HepG2 (cell line): ENCODE measurements around the gene GPR42. TPM values are rescaled to one million over a fixed set of nuclear protein-coding genes. Genes with fewer than 3 reads are reported as not detected.

Source experiments
- AKAP8 ChIP-seq: sonication (generic); formaldehyde crosslinking; IDR thresholded peaks from 2 replicates; pipeline ENCODE4 v1.5.1; 2020; ENCODE audit warnings: mild to moderate bottlenecking, missing genetic modification reagents
- ARID2 ChIP-seq: sonication (generic); formaldehyde crosslinking; IDR thresholded peaks from 2 replicates; pipeline ENCODE4 v1.8.1; 2022; ENCODE audit warnings: mild to moderate bottlenecking, missing genetic modification reagents, borderline replicate concordance
- CBFB ChIP-seq: sonication (generic); formaldehyde crosslinking; IDR thresholded peaks from 2 replicates; pipeline ENCODE4 v1.4.0; 2020; ENCODE audit warnings: missing genetic modification reagents
- CENPT ChIP-seq: sonication (generic); formaldehyde crosslinking; IDR thresholded peaks from 2 replicates; pipeline ENCODE4 v1.8.0; 2022; ENCODE audit warnings: low read depth, mild to moderate bottlenecking, moderate library complexity, missing genetic modification reagents
- CSRNP1 ChIP-seq: sonication (generic); formaldehyde crosslinking; IDR thresholded peaks from 2 replicates; pipeline ENCODE4 v1.8.1; 2023; ENCODE audit warnings: mild to moderate bottlenecking, missing genetic modification reagents
- CTCF ChIP-seq: sonication (generic); formaldehyde crosslinking; IDR thresholded peaks from 2 replicates; pipeline ENCODE4 v1.5.0; 2020; ENCODE audit warnings: mild to moderate bottlenecking, missing genetic modification reagents, moderate library complexity
- DMAP1 ChIP-seq: IDR thresholded peaks from 2 replicates; pipeline ENCODE4 v1.6.1; 2016
- EED ChIP-seq: sonication (generic); formaldehyde crosslinking; IDR thresholded peaks from 2 replicates; pipeline ENCODE4 v1.5.0; 2020; ENCODE audit warnings: mild to moderate bottlenecking, missing genetic modification reagents
- FOXC1 ChIP-seq: sonication (generic); formaldehyde crosslinking; IDR thresholded peaks from 2 replicates; pipeline ENCODE4 v1.8.0; 2022; ENCODE audit warnings: mild to moderate bottlenecking, missing genetic modification reagents, borderline replicate concordance
- GABPB1 ChIP-seq: IDR thresholded peaks from 2 replicates; pipeline ENCODE4 v1.6.1; 2016; ENCODE audit warnings: mild to moderate bottlenecking, missing genetic modification reagents, moderate library complexity, missing compliant biosample characterization
- GFI1 ChIP-seq: sonication (generic); formaldehyde crosslinking; IDR thresholded peaks from 2 replicates; pipeline ENCODE4 v1.5.0; 2020; ENCODE audit warnings: missing genetic modification reagents, mild to moderate bottlenecking, borderline replicate concordance
- KDM5A ChIP-seq: fragments of 200-600 bp; sonication (generic); IDR thresholded peaks from 2 replicates; pipeline ENCODE4 v1.7.0; 2018; ENCODE audit warnings: antibody characterized with exemption, mild to moderate bottlenecking, low read length, borderline replicate concordance
- MTA1 ChIP-seq: sonication (generic); formaldehyde crosslinking; IDR thresholded peaks from 2 replicates; pipeline ENCODE4 v1.4.0; 2020; ENCODE audit warnings: missing genetic modification reagents, mild to moderate bottlenecking, borderline replicate concordance
- MTF1 ChIP-seq: sonication (generic); formaldehyde crosslinking; IDR thresholded peaks from 2 replicates; pipeline ENCODE4 v1.5.0; 2020; ENCODE audit warnings: missing genetic modification reagents
- MYC ChIP-seq: sonication (generic); formaldehyde crosslinking; IDR thresholded peaks from 2 replicates; pipeline ENCODE4 v1.9.0; 2021; ENCODE audit warnings: missing genetic modification reagents, borderline replicate concordance
- NFRKB ChIP-seq: fragments of 450-650 bp; IDR thresholded peaks from 2 replicates; pipeline ENCODE4 v1.6.1; 2017
- PATZ1 ChIP-seq: sonication (generic); formaldehyde crosslinking; IDR thresholded peaks from 2 replicates; pipeline ENCODE4 v1.4.0; 2020; ENCODE audit warnings: missing genetic modification reagents
- PAWR ChIP-seq: sonication (generic); formaldehyde crosslinking; IDR thresholded peaks from 2 replicates; pipeline ENCODE4 v1.4.0; 2020; ENCODE audit warnings: missing genetic modification reagents, mild to moderate bottlenecking, borderline replicate concordance
- POGK ChIP-seq: sonication (generic); formaldehyde crosslinking; conservative IDR thresholded peaks from 2 replicates; pipeline ENCODE4 v1.8.0; 2022; ENCODE audit warnings: mild to moderate bottlenecking, moderate library complexity, missing genetic modification reagents
- POGZ ChIP-seq: sonication (generic); formaldehyde crosslinking; IDR thresholded peaks from 2 replicates; pipeline ENCODE4 v1.4.0; 2020; ENCODE audit warnings: mild to moderate bottlenecking, missing genetic modification reagents
- RFXAP ChIP-seq: sonication (generic); formaldehyde crosslinking; IDR thresholded peaks from 2 replicates; pipeline ENCODE4 v1.4.0; 2020; ENCODE audit warnings: missing genetic modification reagents, borderline replicate concordance
- YEATS2 ChIP-seq: sonication (generic); formaldehyde crosslinking; IDR thresholded peaks from 2 replicates; pipeline ENCODE4 v1.4.0; 2020; ENCODE audit warnings: missing genetic modification reagents, borderline replicate concordance
- ZFY ChIP-seq: sonication (generic); formaldehyde crosslinking; IDR thresholded peaks from 2 replicates; pipeline ENCODE4 v1.4.0; 2020; ENCODE audit warnings: missing genetic modification reagents
- ZNF296 ChIP-seq: sonication (generic); formaldehyde crosslinking; conservative IDR thresholded peaks from 2 replicates; pipeline ENCODE4 v1.5.0; 2020; ENCODE audit warnings: mild to moderate bottlenecking, missing genetic modification reagents
- ZNF772 ChIP-seq: sonication (generic); formaldehyde crosslinking; IDR thresholded peaks from 2 replicates; pipeline ENCODE4 v1.5.0; 2020; ENCODE audit warnings: mild to moderate bottlenecking, missing genetic modification reagents
- polyA plus RNA-seq, 8 experiments: library from polyadenylated mRNA; depleted of rRNA in 3 of 8; stranded (reverse) in 7 of 8; unstranded in 1 of 8; fragments of >200 nt; fragmentation: Illumina TruSeq in 4 of 8; extraction: Trizol in 4 of 8; gene quantifications; 2 replicates each; pipeline versions ENCODE4 v1.2.1 to v1.2.3, GENCODE V29; 2011 to 2016; ENCODE audit warnings: low read depth in 4 of 8, missing spikeins in 1 of 8, mixed read lengths in 1 of 8; ENCODE audit not compliant: insufficient read depth in 1 of 8
- total RNA-seq, 5 experiments: library from RNA; depleted of rRNA; stranded (reverse); fragments of >200 nt; fragmentation: Illumina TruSeq; extraction: Trizol; gene quantifications; 2 replicates each; pipeline ENCODE4 v1.2.3, GENCODE V29; 2016; ENCODE audit warnings: low read depth in 1 of 5

The GPR42 gene
- total and polyA plus RNA-seq, 2 of the 13 experiments (the other 11 are each of a cell fraction or from before 2014, with no cell fraction given): not detected

- TF ChIP-seq POGK: no peak
- no peak for TF ChIP-seq FOXC1
- no peak for TF ChIP-seq RFXAP (CRISPR knock-in tag)
- no peak for TF ChIP-seq ARID2 (CRISPR knock-in tag)
- TF ChIP-seq PAWR: no peak
- no peak for TF ChIP-seq CSRNP1
- no peak for TF ChIP-seq MTF1 (CRISPR knock-in tag)
- no peak for TF ChIP-seq GABPB1
- no peak for TF ChIP-seq POGZ (CRISPR knock-in tag)
- no peak for TF ChIP-seq ZFY (CRISPR knock-in tag)
- no peak for TF ChIP-seq EED (CRISPR knock-in tag)
- no peak for TF ChIP-seq PATZ1
- TF ChIP-seq ZNF296 (CRISPR knock-in tag): no peak
- TF ChIP-seq CTCF (CRISPR knock-in tag): no peak
- TF ChIP-seq AKAP8: no peak
- TF ChIP-seq GFI1 (CRISPR knock-in tag): peak; percentile 89
- no peak for TF ChIP-seq YEATS2
- TF ChIP-seq KDM5A: no peak
- TF ChIP-seq MTA1 (CRISPR knock-in tag): peak; percentile 39; the same call in 1 of the 2 replicates
- no peak for TF ChIP-seq CENPT
- TF ChIP-seq NFRKB: no peak
- TF ChIP-seq CBFB: no peak
- no peak for TF ChIP-seq ZNF772 (CRISPR knock-in tag)
- TF ChIP-seq DMAP1: 0 out of 2 replicates have a peak, but pooled peaks have one; percentile 5
- TF ChIP-seq MYC (CRISPR knock-in tag): no peak
Measured at GRCh38 chr19:35389192-35389861, 18.5 kb downstream of the GPR42 start (continued).
